C4-2B (cell line): Measurements from ENCODE around the gene EEF1A2.

Source experiments
- CTCF ChIP-seq: fragments of 450-650 bp; conservative IDR thresholded peaks from 2 replicates; pipeline ENCODE4 v1.5.1; 2017; ENCODE audit warnings: mild to moderate bottlenecking
- ZFX ChIP-seq: fragments of 450-650 bp; IDR thresholded peaks from 2 replicates; pipeline ENCODE4 v1.6.1; 2017

- TF ChIP-seq CTCF = no peak
- no peak for TF ChIP-seq ZFX
Measured at GRCh38 chr20:63542696-63543095, 43.8 kb upstream of the EEF1A2 start.
